Activated B cell treated with CpG ODN at 0.5 μM for 24 hours (primary cell): ENCODE measurements around the gene TTLL8. TPM values are rescaled to one million over a fixed set of nuclear protein-coding genes. Genes with fewer than 3 reads are reported as not detected.

Experiments
- ATAC-seq: fragments of 200-7000 bp; cut with Tn5 transposase; one replicate; pipeline ENCODE4 v1.10.0; 2021; ENCODE audit warnings: low read depth, mild to moderate bottlenecking, moderate library complexity
- CTCF ChIA-PET: fragments of 350-600 bp; sonication (Branson Sonifier 250); formaldehyde crosslinking; loops from one replicate; lab custom pipeline; 2021; ENCODE audit warnings: antibody characterized with exemption; lab: Charles Lee
- POLR2A ChIA-PET: fragments of 350-600 bp; sonication (Branson Sonifier 250); formaldehyde crosslinking; loops from one replicate; lab custom pipeline; 2021; ENCODE audit warnings: antibody characterized with exemption; lab: Charles Lee
- DNase-seq: peaks from one replicate; pipeline ENCODE4 v3.0.0; 2022
- H3K27ac Mint-ChIP-seq: one replicate; pipeline ENCODE4 v1.8.0; 2020; ENCODE audit warnings: mixed read lengths
- H3K27me3 Mint-ChIP-seq: one replicate; pipeline ENCODE4 v1.8.0; 2021; ENCODE audit warnings: mixed read lengths
- H3K36me3 Mint-ChIP-seq: one replicate; pipeline ENCODE4 v1.8.0; 2021; ENCODE audit warnings: low read depth, mixed read lengths
- H3K4me1 Mint-ChIP-seq: one replicate; pipeline ENCODE4 v1.8.0; 2021; ENCODE audit warnings: mixed read lengths
- H3K4me3 Mint-ChIP-seq: one replicate; pipeline ENCODE4 v1.8.0; 2020; ENCODE audit warnings: mild to moderate bottlenecking, mixed read lengths
- H3K9me3 Mint-ChIP-seq: one replicate; pipeline ENCODE4 v1.8.0; 2020; ENCODE audit warnings: mixed read lengths
- CTCF ChIP-seq: fragments of 200-600 bp; IDR thresholded peaks from one replicate; pipeline ENCODE4 v1.8.0; 2022; ENCODE audit warnings: antibody characterized with exemption, mild to moderate bottlenecking
- intact Hi-C: fragments of 100-400 bp; cut with micrococcal nuclease; formaldehyde crosslinking; loops from one replicate; pipeline ENCODE4 v1.15.1; 2024
- total RNA-seq: library from RNA; stranded (reverse); gene quantifications from 2 replicates; pipeline ENCODE4 v1.2.3, GENCODE V29; 2022

TTLL8 gene
- total RNA-seq, 1 donor from 2014 or later, result not detected

DNA sequence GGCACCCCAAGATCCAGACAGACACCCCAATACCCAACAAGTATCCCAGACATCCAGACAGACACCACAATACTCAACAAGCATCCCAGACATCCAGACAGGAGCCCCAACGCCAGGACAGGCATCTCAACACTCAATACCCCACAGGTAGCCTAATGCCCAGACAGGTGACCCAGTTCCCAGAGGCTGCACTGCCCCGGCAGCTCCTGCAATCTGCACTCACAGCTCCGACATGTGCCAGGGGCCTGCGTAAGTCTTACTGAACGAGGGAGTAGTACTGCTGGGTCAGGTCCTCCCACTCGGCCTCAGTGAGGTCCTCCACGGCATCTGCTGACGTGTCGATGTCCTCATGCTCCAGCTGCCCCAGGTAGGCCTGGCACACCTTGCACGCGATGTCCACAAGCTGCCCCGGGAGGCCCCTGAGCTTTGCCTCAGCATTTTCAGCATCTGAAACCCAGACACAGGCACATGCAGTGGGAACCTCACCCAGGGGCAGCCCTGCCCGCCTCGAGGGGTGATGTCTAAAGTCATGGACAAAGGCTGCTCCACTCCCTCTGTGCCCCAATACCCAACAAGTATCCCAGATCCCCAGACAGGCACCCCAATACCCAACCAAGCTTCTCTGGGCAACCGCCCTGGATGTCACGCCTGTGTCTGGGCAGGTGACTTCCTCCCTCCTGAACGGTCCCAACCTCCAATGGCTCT, 16.6 kb downstream of the TTLL8 start:
- Mint-ChIP-seq H3K27me3 (peaks cover 14% of the 10 kb centered on the region), H3K4me1 (no peaks in the 10 kb centered on the region), H3K27ac (no peak overlapping the region), H3K36me3 (no peaks in the 10 kb centered on the region), H3K9me3 (peaks cover 7% of the 10 kb centered on the region), H3K4me3 (no peak overlapping the region)
- TF ChIP-seq CTCF, result no peak
- ChIA-PET POLR2A (no interaction called here), CTCF (no interaction called here)
- intact Hi-C loops, result no loop called here
- ATAC-seq (no peak), DNase-seq (no peak)

DNA sequence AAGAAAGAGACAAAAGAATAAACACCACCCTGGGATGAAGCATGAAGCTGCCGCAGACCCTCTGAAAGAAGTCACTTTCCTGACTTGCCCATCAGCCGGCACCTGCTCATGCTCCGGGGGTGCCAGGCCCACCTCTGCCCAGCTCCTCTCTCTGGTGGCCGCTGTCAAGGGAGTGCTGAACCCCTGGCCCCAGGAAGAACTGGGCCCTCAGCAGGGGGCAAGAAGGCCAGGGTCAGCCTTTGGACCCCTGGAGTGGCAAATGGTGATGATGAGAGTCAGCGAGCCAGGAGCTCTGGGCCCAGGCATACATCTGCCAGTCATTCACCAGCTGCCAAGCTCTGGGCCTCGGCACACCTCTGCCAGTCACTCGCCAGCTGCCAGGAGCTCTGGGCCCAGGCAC, 17.4 kb downstream of the TTLL8 start:
- Mint-ChIP-seq H3K27ac (no peak overlapping the region), H3K36me3 (no peaks in the 10 kb centered on the region), H3K9me3 (peaks cover 7% of the 10 kb centered on the region), H3K27me3 (peaks cover 14% of the 10 kb centered on the region), H3K4me1 (no peaks in the 10 kb centered on the region), H3K4me3 (no peak overlapping the region)
- DNase-seq (no peak), ATAC-seq (no peak)
- ChIA-PET POLR2A (interaction anchor here (0.5 kb wide), 1 partner anchor 438 kb away, joined by 9 read pairs; no protein-coding TSS in a partner anchor), CTCF (no interaction called here)
- intact Hi-C loops, result no loop called here
- no peak for TF ChIP-seq CTCF

DNA sequence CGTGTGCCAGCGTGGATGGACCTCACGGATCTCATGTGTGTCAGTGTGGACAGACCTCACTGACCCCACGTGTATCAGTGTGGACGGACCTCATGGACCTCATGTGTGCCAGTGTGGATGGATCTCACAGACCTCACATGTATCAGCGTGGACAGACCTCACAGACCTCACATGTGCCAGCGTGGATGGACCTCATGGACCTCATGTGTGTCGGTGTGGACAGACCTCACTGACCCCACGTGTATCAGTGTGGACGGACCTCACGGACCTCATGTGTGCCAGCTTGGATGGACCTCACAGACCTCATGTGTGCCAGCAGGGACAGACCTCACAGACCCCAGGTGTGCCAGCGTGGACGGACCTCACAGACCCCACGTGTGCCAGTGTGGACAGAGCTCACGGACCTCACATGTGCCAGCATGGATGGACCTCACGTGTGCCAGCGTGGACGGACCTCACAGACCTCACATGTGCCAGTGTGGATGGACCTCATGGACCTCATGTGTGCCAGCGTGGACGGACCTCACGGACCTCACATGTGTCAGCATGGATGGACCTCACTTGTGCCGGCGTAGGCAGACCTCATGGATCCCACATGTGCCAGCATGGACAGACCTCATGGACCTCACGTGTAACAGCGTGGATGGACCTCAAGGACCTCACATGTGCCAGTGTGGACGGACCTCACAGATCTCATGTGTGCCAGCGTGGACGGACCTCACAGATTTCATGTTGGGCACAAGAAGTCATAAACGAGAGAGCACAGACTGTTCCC, 18.2 kb downstream of the TTLL8 start:
- intact Hi-C loops, result loop anchor here (10.0 kb wide), 1 partner anchor 215 kb away; the partner anchor contains the start of gene BRD1
- ChIA-PET POLR2A (no interaction called here), CTCF (no interaction called here)
- Mint-ChIP-seq H3K27me3 (peaks cover 14% of the 10 kb centered on the region), H3K4me3 (no peak overlapping the region), H3K27ac (no peak overlapping the region), H3K36me3 (no peaks in the 10 kb centered on the region), H3K9me3 (peaks cover 7% of the 10 kb centered on the region), H3K4me1 (peaks cover 1% of the 10 kb centered on the region)
- DNase-seq (no peak), ATAC-seq (no peak)
- TF ChIP-seq CTCF, result no peak

GRCh38 chr22:50035976-50036724, 21.9 kb downstream of the TTLL8 start:
- H3K9me3 Mint-ChIP-seq, result peaks cover 7% of the 10 kb centered on the region
- no peak for TF ChIP-seq CTCF
- peaks cover 5% of the 10 kb centered on the region for H3K4me1 Mint-ChIP-seq
- no peak overlapping the region for H3K27ac Mint-ChIP-seq
- CTCF ChIA-PET, result interaction anchor here (1.3 kb wide), 1 partner anchor 269 kb away, joined by 3 read pairs; no protein-coding TSS in a partner anchor
- peaks cover 7% of the 10 kb centered on the region for H3K27me3 Mint-ChIP-seq
- H3K4me3 Mint-ChIP-seq, result no peak overlapping the region
- POLR2A ChIA-PET, result interaction anchor here (0.5 kb wide), 1 partner anchor 39 kb away, joined by 4 read pairs; no protein-coding TSS in a partner anchor
- H3K36me3 Mint-ChIP-seq, result no peaks in the 10 kb centered on the region
- DNase-seq (no peak), ATAC-seq (no peak)
- intact Hi-C loops, result loop anchor here (10.0 kb wide), 1 partner anchor 211 kb away; the partner anchor contains the start of gene BRD1
